ENCODE measurements around the gene QSOX2.

The QSOX2 gene

DNA sequence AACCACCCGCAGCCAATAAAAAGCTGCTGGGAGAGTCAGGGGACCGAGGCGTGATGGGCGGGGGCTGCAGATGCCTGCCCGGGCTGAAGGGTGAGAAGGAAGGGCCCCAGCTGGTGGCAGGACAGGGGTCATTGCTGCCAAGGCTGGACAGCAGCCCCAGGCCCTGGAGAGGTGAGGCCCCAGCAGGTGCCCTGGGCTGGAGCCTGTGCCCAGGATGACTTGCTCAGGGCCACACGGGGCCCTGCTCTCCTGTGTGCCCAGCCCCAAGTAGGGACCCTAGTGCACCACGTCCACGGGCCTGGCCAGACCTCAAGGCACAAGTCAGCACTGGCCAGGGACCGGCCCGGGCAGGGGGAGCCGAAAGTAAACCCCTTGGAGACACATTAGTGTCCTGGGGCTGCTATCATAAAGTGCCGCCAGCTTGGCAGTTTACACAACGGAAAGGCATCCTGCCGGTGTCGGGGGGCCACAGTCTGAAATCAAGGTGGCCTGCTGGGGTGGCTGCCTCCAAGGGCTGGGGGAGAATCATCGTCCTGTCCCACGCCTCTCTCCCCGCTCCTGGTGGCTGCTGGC lies 62.7 kb downstream of the QSOX2 start:
- no peak overlapping the region for H3K27ac ChIP-seq (ENCODE audit: low read depth, low read length)
- peaks cover 37% of the 10 kb centered on the region for H3K27me3 ChIP-seq (ENCODE audit: insufficient read depth, low read length)
- H3K79me2 ChIP-seq (ENCODE audit: control insufficient read depth, insufficient read depth, low read length, unreplicated experiment) = no peaks in the 10 kb centered on the region
- H3K36me3 ChIP-seq (ENCODE audit: insufficient read depth, low read length) = no peaks in the 10 kb centered on the region
- no peak overlapping the region for H3K4me3 ChIP-seq (ENCODE audit: low read depth, low read length)
- H2AFZ ChIP-seq (ENCODE audit: low read length, unreplicated experiment) = no peak overlapping the region
- no peaks in the 10 kb centered on the region for H3K4me1 ChIP-seq (ENCODE audit: control insufficient read depth, insufficient read depth, low read length, unreplicated experiment)

- Histone ChIP-seq H3K79me2 (ENCODE audit: control insufficient read depth, insufficient read depth, low read length, unreplicated experiment) (no peaks in the 10 kb centered on the region), H2AFZ (ENCODE audit: low read length, unreplicated experiment) (no peak overlapping the region), H3K4me3 (ENCODE audit: low read depth, low read length) (no peak overlapping the region), H3K4me1 (ENCODE audit: control insufficient read depth, insufficient read depth, low read length, unreplicated experiment) (no peaks in the 10 kb centered on the region), H3K27me3 (ENCODE audit: insufficient read depth, low read length) (peaks cover 34% of the 10 kb centered on the region), H3K36me3 (ENCODE audit: insufficient read depth, low read length) (no peaks in the 10 kb centered on the region), H3K27ac (ENCODE audit: low read depth, low read length) (no peak overlapping the region)
Observed at GRCh38 chr9:136182420-136182787, 63.2 kb downstream of the QSOX2 start.

GRCh38 chr9:136181784-136182419 lies 63.7 kb downstream of the QSOX2 start:
- H3K4me3 ChIP-seq (ENCODE audit: low read depth, low read length) = no peak overlapping the region
- H3K4me1 ChIP-seq (ENCODE audit: control insufficient read depth, insufficient read depth, low read length, unreplicated experiment) = no peaks in the 10 kb centered on the region
- no peak overlapping the region for H3K27ac ChIP-seq (ENCODE audit: low read depth, low read length)
- no peaks in the 10 kb centered on the region for H3K79me2 ChIP-seq (ENCODE audit: control insufficient read depth, insufficient read depth, low read length, unreplicated experiment)
- H3K36me3 ChIP-seq (ENCODE audit: insufficient read depth, low read length) = no peaks in the 10 kb centered on the region
- H2AFZ ChIP-seq (ENCODE audit: low read length, unreplicated experiment) = no peak overlapping the region
- peaks cover 29% of the 10 kb centered on the region for H3K27me3 ChIP-seq (ENCODE audit: insufficient read depth, low read length)

- H3K79me2 ChIP-seq (ENCODE audit: control insufficient read depth, insufficient read depth, low read length, unreplicated experiment) = no peaks in the 10 kb centered on the region
- peaks cover 19% of the 10 kb centered on the region for H3K27me3 ChIP-seq (ENCODE audit: insufficient read depth, low read length)
- no peak overlapping the region for H2AFZ ChIP-seq (ENCODE audit: low read length, unreplicated experiment)
Observed at GRCh38 chr9:136180586-136180985, 65.0 kb downstream of the QSOX2 start.

GRCh38 chr9:136179761-136180160 lies 65.9 kb downstream of the QSOX2 start:
- no peaks in the 10 kb centered on the region for H3K36me3 ChIP-seq (ENCODE audit: insufficient read depth, low read length)
- no peaks in the 10 kb centered on the region for H3K79me2 ChIP-seq (ENCODE audit: control insufficient read depth, insufficient read depth, low read length, unreplicated experiment)

More at GRCh38 chr9:136180586-136180985, 65.0 kb downstream of the QSOX2 start:
- H3K4me3 ChIP-seq (ENCODE audit: low read depth, low read length) = no peak overlapping the region
- H3K4me1 ChIP-seq (ENCODE audit: control insufficient read depth, insufficient read depth, low read length, unreplicated experiment) = no peaks in the 10 kb centered on the region
- H3K27ac ChIP-seq (ENCODE audit: low read depth, low read length) = no peak overlapping the region
- no peaks in the 10 kb centered on the region for H3K36me3 ChIP-seq (ENCODE audit: insufficient read depth, low read length)

GRCh38 chr9:136179101-136179616 lies 66.5 kb downstream of the QSOX2 start:
- H3K27me3 ChIP-seq (ENCODE audit: insufficient read depth, low read length) = peaks cover 7% of the 10 kb centered on the region; the same call in 1 of the 2 replicates
- no peaks in the 10 kb centered on the region for H3K4me1 ChIP-seq (ENCODE audit: control insufficient read depth, insufficient read depth, low read length, unreplicated experiment)
- H3K36me3 ChIP-seq (ENCODE audit: insufficient read depth, low read length) = no peaks in the 10 kb centered on the region
- no peaks in the 10 kb centered on the region for H3K79me2 ChIP-seq (ENCODE audit: control insufficient read depth, insufficient read depth, low read length, unreplicated experiment)
- no peak overlapping the region for H3K27ac ChIP-seq (ENCODE audit: low read depth, low read length)
- H3K4me3 ChIP-seq (ENCODE audit: low read depth, low read length) = no peak overlapping the region
- H2AFZ ChIP-seq (ENCODE audit: low read length, unreplicated experiment) = no peak overlapping the region

More at GRCh38 chr9:136179761-136180160, 65.9 kb downstream of the QSOX2 start:
- no peak overlapping the region for H3K4me3 ChIP-seq (ENCODE audit: low read depth, low read length)
- H3K4me1 ChIP-seq (ENCODE audit: control insufficient read depth, insufficient read depth, low read length, unreplicated experiment) = no peaks in the 10 kb centered on the region
- H2AFZ ChIP-seq (ENCODE audit: low read length, unreplicated experiment) = no peak overlapping the region
- H3K27ac ChIP-seq (ENCODE audit: low read depth, low read length) = no peak overlapping the region
- peaks cover 11% of the 10 kb centered on the region for H3K27me3 ChIP-seq (ENCODE audit: insufficient read depth, low read length)

- Histone ChIP-seq H2AFZ (ENCODE audit: low read length, unreplicated experiment) (no peak overlapping the region), H3K36me3 (ENCODE audit: insufficient read depth, low read length) (no peaks in the 10 kb centered on the region), H3K4me1 (ENCODE audit: control insufficient read depth, insufficient read depth, low read length, unreplicated experiment) (no peaks in the 10 kb centered on the region), H3K79me2 (ENCODE audit: control insufficient read depth, insufficient read depth, low read length, unreplicated experiment) (no peaks in the 10 kb centered on the region), H3K27ac (ENCODE audit: low read depth, low read length) (no peak overlapping the region), H3K4me3 (ENCODE audit: low read depth, low read length) (no peak overlapping the region), H3K27me3 (ENCODE audit: insufficient read depth, low read length) (0 out of 2 replicates have a peak, but pooled peaks cover 6% of the 10 kb centered on the region)
Observed at GRCh38 chr9:136178773-136179075, 66.9 kb downstream of the QSOX2 start.

DNA sequence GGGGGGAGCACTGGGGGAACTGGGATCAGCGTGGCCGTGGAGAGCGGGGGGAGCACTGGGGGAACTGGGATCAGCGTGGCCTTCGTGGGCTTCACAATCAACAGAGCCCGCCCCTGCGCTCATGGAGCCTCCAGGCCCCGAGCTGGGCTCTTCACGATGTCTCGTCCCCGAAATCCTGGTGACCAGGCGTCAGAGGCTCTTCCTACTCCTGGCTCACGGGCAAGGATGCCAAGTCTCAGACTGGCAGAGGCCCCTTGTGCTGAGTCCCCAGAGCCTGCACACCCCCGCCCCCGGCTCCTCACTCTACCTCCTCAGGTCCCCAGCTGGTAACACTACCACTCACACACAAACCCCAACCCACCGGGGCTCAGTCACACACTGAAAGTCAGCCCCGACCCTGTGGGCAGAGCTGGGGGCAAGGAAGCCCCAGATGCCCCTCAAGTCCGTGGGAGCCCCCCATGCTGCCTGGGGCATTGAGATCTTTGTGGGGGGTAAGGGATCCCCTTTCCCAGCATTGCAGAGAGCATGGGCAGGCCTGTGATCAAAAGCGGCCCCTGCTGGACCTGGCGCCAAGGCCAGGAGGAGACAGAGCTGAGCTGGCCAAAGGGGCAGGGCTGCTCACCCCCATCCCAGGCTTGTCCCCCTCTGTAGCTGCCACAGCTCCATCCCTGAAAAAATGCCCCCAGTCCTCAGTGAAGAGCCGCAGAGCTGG lies 67.4 kb downstream of the QSOX2 start:
- no peak overlapping the region for H2AFZ ChIP-seq (ENCODE audit: low read length, unreplicated experiment)
- no peak overlapping the region for H3K27ac ChIP-seq (ENCODE audit: low read depth, low read length)
- H3K4me1 ChIP-seq (ENCODE audit: control insufficient read depth, insufficient read depth, low read length, unreplicated experiment) = no peaks in the 10 kb centered on the region
- H3K36me3 ChIP-seq (ENCODE audit: insufficient read depth, low read length) = no peaks in the 10 kb centered on the region
- H3K4me3 ChIP-seq (ENCODE audit: low read depth, low read length) = no peak overlapping the region
- no peaks in the 10 kb centered on the region for H3K79me2 ChIP-seq (ENCODE audit: control insufficient read depth, insufficient read depth, low read length, unreplicated experiment)
- 0 out of 2 replicates have a peak, but pooled peaks cover 6% of the 10 kb centered on the region for H3K27me3 ChIP-seq (ENCODE audit: insufficient read depth, low read length)

DNA sequence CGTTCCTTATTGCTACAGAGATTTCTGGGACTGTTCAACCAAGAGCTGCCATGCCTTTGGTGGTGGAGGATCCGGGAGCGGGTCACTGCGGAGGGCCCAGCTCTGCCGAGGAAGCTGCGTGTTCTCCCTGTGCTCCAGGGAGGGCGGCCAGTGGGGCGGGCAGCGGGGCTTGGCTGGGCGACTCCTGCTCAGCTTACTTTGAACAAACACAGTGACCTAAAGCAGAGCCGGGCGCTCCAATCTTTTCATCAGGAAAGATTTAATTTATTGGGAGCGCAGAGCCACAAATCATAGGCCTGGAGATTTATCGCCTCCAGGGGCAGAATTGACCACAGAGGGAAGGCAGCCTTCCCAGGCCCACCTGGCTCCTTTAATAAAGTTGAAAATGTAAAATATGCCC lies 68.4 kb downstream of the QSOX2 start:
- no peaks in the 10 kb centered on the region for H3K36me3 ChIP-seq (ENCODE audit: insufficient read depth, low read length)
- 0 out of 2 replicates have a peak, but pooled peaks cover 6% of the 10 kb centered on the region for H3K27me3 ChIP-seq (ENCODE audit: insufficient read depth, low read length)
- no peaks in the 10 kb centered on the region for H3K79me2 ChIP-seq (ENCODE audit: control insufficient read depth, insufficient read depth, low read length, unreplicated experiment)
- H3K4me1 ChIP-seq (ENCODE audit: control insufficient read depth, insufficient read depth, low read length, unreplicated experiment) = no peaks in the 10 kb centered on the region
- no peak overlapping the region for H2AFZ ChIP-seq (ENCODE audit: low read length, unreplicated experiment)
- H3K27ac ChIP-seq (ENCODE audit: low read depth, low read length) = no peak overlapping the region
- no peak overlapping the region for H3K4me3 ChIP-seq (ENCODE audit: low read depth, low read length)

GRCh38 chr9:136175616-136176197 lies 69.9 kb downstream of the QSOX2 start:
- Histone ChIP-seq H3K4me3 (ENCODE audit: low read depth, low read length) (no peak overlapping the region), H3K27me3 (ENCODE audit: insufficient read depth, low read length) (peaks cover 11% of the 10 kb centered on the region), H3K27ac (ENCODE audit: low read depth, low read length) (no peak overlapping the region), H3K79me2 (ENCODE audit: control insufficient read depth, insufficient read depth, low read length, unreplicated experiment) (no peaks in the 10 kb centered on the region), H3K36me3 (ENCODE audit: insufficient read depth, low read length) (no peaks in the 10 kb centered on the region), H2AFZ (ENCODE audit: low read length, unreplicated experiment) (no peak overlapping the region), H3K4me1 (ENCODE audit: control insufficient read depth, insufficient read depth, low read length, unreplicated experiment) (no peaks in the 10 kb centered on the region)

All from ACC112 (cell line).